Mucosa of rectum (tissue), 2 donors: ENCODE results near the gene HOXB1.

Source experiments
- H3K27ac ChIP-seq, 2 donors: one replicate each; pipeline ENCODE4 v1.7.0; 2013; ENCODE audit warnings: inconsistent platforms in 2 of 2, low read depth in 2 of 2, low read length in 2 of 2
- H3K27me3 ChIP-seq, 2 donors: one replicate each; pipeline ENCODE4 v1.7.0; 2013; ENCODE audit warnings: low read length in 2 of 2; ENCODE audit not compliant: control insufficient read depth in 2 of 2, insufficient read depth in 2 of 2
- H3K36me3 ChIP-seq, 2 donors: one replicate each; pipeline ENCODE4 v1.7.0; 2013; ENCODE audit warnings: low read length in 2 of 2; ENCODE audit not compliant: control insufficient read depth in 2 of 2, insufficient read depth in 2 of 2
- H3K4me1 ChIP-seq, 2 donors: one replicate each; pipeline ENCODE4 v1.7.0; 2013; ENCODE audit warnings: low read length in 2 of 2, mild to moderate bottlenecking in 1 of 2; ENCODE audit not compliant: control insufficient read depth in 2 of 2, insufficient read depth in 2 of 2
- H3K4me3 ChIP-seq, 2 donors: one replicate each; pipeline ENCODE4 v1.7.0; 2013; ENCODE audit warnings: low read length in 2 of 2
- H3K9ac ChIP-seq, 2 donors: one replicate each; pipeline ENCODE4 v1.7.0; 2013; ENCODE audit warnings: low read length in 2 of 2, low read depth in 1 of 2, mild to moderate bottlenecking in 1 of 2
- H3K9me3 ChIP-seq, 2 donors: one replicate each; pipeline ENCODE4 v1.7.0; 2013; ENCODE audit warnings: low read length in 2 of 2; ENCODE audit not compliant: control insufficient read depth in 2 of 2
- donor health status: healthy.
- donor health status: Normal muscosa, but diverticular disease.

Gene HOXB1

GRCh38 chr17:48498164-48498850 lies 32.5 kb downstream of the HOXB1 start:
- H3K4me1 ChIP-seq, result no peaks in the 10 kb centered on the region
- no peak overlapping the region for H3K4me3 ChIP-seq
- no peaks in the 10 kb centered on the region for H3K36me3 ChIP-seq
- H3K27ac ChIP-seq, result no peak overlapping the region
- no peak overlapping the region for H3K9ac ChIP-seq
- H3K9me3 ChIP-seq, result no peaks in the 10 kb centered on the region
- H3K27me3 ChIP-seq, result peaks cover 0 to 2% of the 10 kb centered on the region in 2 donors

- peaks cover 5 to 11% of the 10 kb centered on the region in 2 donors for H3K4me1 ChIP-seq
- no peak overlapping the region for H3K27ac ChIP-seq
- no peak overlapping the region for H3K4me3 ChIP-seq
- peaks cover 6 to 7% of the 10 kb centered on the region in 2 donors for H3K27me3 ChIP-seq
- H3K9me3 ChIP-seq, result no peaks in the 10 kb centered on the region
- no peak overlapping the region for H3K9ac ChIP-seq
- no peaks in the 10 kb centered on the region for H3K36me3 ChIP-seq
These were observed 33.7 kb downstream of the HOXB1 start for GRCh38 chr17:48497103-48497502.

GRCh38 chr17:48494335-48494734 lies 36.5 kb downstream of the HOXB1 start:
- Histone ChIP-seq H3K4me3 (no peak overlapping the region), H3K9me3 (no peaks in the 10 kb centered on the region), H3K27ac (no peak overlapping the region), H3K27me3 (peaks cover 6 to 7% of the 10 kb centered on the region in 2 donors), H3K4me1 (peaks cover 5 to 14% of the 10 kb centered on the region in 2 donors), H3K9ac (no peak overlapping the region), H3K36me3 (no peaks in the 10 kb centered on the region)

- Histone ChIP-seq H3K27me3 (peaks cover 6 to 7% of the 10 kb centered on the region in 2 donors), H3K27ac (peak overlapping the region in 1 of 2 donors; percentile 9), H3K4me1 (peaks cover 5 to 14% of the 10 kb centered on the region in 2 donors), H3K9me3 (no peaks in the 10 kb centered on the region), H3K4me3 (peak overlapping the region; percentile 59 to 66), H3K36me3 (no peaks in the 10 kb centered on the region), H3K9ac (peak overlapping the region; percentile 34 to 46)
These were observed 38.2 kb downstream of the HOXB1 start for GRCh38 chr17:48492401-48493298.

- Histone ChIP-seq H3K27me3 (peaks cover 6 to 7% of the 10 kb centered on the region in 2 donors), H3K36me3 (no peaks in the 10 kb centered on the region), H3K9ac (no peak overlapping the region), H3K27ac (no peak overlapping the region), H3K4me3 (no peak overlapping the region), H3K9me3 (no peaks in the 10 kb centered on the region), H3K4me1 (peaks cover 5 to 14% of the 10 kb centered on the region in 2 donors)
These were observed 39.1 kb downstream of the HOXB1 start for GRCh38 chr17:48491527-48492273.

GRCh38 chr17:48490451-48490892 lies 40.3 kb downstream of the HOXB1 start:
- Histone ChIP-seq H3K27ac (no peak overlapping the region), H3K4me3 (no peak overlapping the region), H3K27me3 (peaks cover 6 to 7% of the 10 kb centered on the region in 2 donors), H3K4me1 (peaks cover 5 to 14% of the 10 kb centered on the region in 2 donors), H3K36me3 (no peaks in the 10 kb centered on the region), H3K9ac (no peak overlapping the region), H3K9me3 (no peaks in the 10 kb centered on the region)

- Histone ChIP-seq H3K9me3 (no peaks in the 10 kb centered on the region), H3K4me3 (no peak overlapping the region), H3K9ac (no peak overlapping the region), H3K4me1 (peaks cover 5 to 14% of the 10 kb centered on the region in 2 donors), H3K27ac (no peak overlapping the region), H3K27me3 (peaks cover 6 to 7% of the 10 kb centered on the region in 2 donors), H3K36me3 (no peaks in the 10 kb centered on the region)
These were observed 41.0 kb downstream of the HOXB1 start for GRCh38 chr17:48489781-48490180.

GRCh38 chr17:48488548-48489106 lies 42.2 kb downstream of the HOXB1 start:
- Histone ChIP-seq H3K36me3 (no peaks in the 10 kb centered on the region), H3K4me3 (no peak overlapping the region), H3K27me3 (peaks cover 6 to 7% of the 10 kb centered on the region in 2 donors), H3K27ac (no peak overlapping the region), H3K9me3 (no peaks in the 10 kb centered on the region), H3K9ac (no peak overlapping the region), H3K4me1 (peaks cover 5 to 14% of the 10 kb centered on the region in 2 donors)

GRCh38 chr17:48487221-48487620 lies 43.6 kb downstream of the HOXB1 start:
- Histone ChIP-seq H3K27ac (no peak overlapping the region), H3K4me3 (no peak overlapping the region), H3K9ac (no peak overlapping the region), H3K36me3 (no peaks in the 10 kb centered on the region), H3K9me3 (no peaks in the 10 kb centered on the region), H3K27me3 (no peaks in the 10 kb centered on the region), H3K4me1 (peaks cover 0 to 4% of the 10 kb centered on the region in 2 donors)
